HCT116 (cell line): Measurements from ENCODE around the gene TSPAN10. TPM values are rescaled to one million over a fixed set of nuclear protein-coding genes. Genes with fewer than 3 reads are reported as not detected.

Experiments used
- ATAC-seq: fragments of 200-7000 bp; cut with Tn5 transposase; 2 replicates; pipeline ENCODE4 v1.9.1; 2020; ENCODE audit warnings: mild to moderate bottlenecking, moderate library complexity
- BruUV-seq: library from RNA; stranded (reverse); fragments of 400-500 nt; replicated peaks from 2 replicates; lab custom pipeline; 2021; lab: Mats Ljungman, UMichigan
- CTCF ChIA-PET: fragments of 300-600 bp; sonication (Branson Sonifier 250); formaldehyde crosslinking; loops from one replicate; lab custom pipeline; 2021; ENCODE audit warnings: antibody characterized with exemption; lab: Charles Lee
- POLR2A ChIA-PET: fragments of 300-600, 350-600 bp; sonication (Branson Sonifier 250); formaldehyde crosslinking; loops from one replicate; lab custom pipeline; 2021; ENCODE audit warnings: antibody characterized with exemption; lab: Charles Lee
- RAD21 ChIA-PET, 2 experiments: fragments of 300-600 bp; sonication (Branson Sonifier 250); formaldehyde crosslinking; loops; one replicate each; lab custom pipeline; 2023; ENCODE audit warnings: low total read pairs in 2 of 2; ENCODE audit not compliant: uncharacterized antibody in 2 of 2, unreplicated experiment in 2 of 2, low non-redundant PET in 1 of 2; lab: Charles Lee
- DNase-seq: peaks from one replicate; pipeline ENCODE4 v3.0.0-alpha.2; 2010; ENCODE audit warnings: low read depth, low spot score
- H2AFZ ChIP-seq: fragments of 200-600 bp; shearing (Covaris generic), sonication (generic); 2 replicates; pipeline ENCODE4 v1.6.1; 2017; ENCODE audit warnings: low read depth, mixed run types, mixed read lengths, antibody characterized with exemption, low read length; ENCODE audit not compliant: poor library complexity, severe bottlenecking
- H3K27ac ChIP-seq: 2 replicates; pipeline ENCODE4 v1.5.1; 2012; ENCODE audit warnings: low read depth, low read length
- H3K27me3 ChIP-seq: fragments of 200-600 bp; sonication (generic); 2 replicates; pipeline ENCODE4 v1.6.1; 2016; ENCODE audit warnings: mixed run types, low read length, mixed read lengths; ENCODE audit not compliant: insufficient read depth
- H3K36me3 ChIP-seq, 2 experiments: fragments of 200-500 bp in 1 of 2; fragments of 200-600 bp in 1 of 2; sonication (Bioruptor generic) in 1 of 2; sonication (generic) in 1 of 2; 2 replicates each; pipeline versions ENCODE4 v1.5.1 to v1.6.1; 2014 to 2016; ENCODE audit warnings: low read length in 2 of 2, inconsistent platforms in 1 of 2, mixed read lengths in 1 of 2, mixed run types in 1 of 2; ENCODE audit not compliant: insufficient read depth in 2 of 2, control insufficient read depth in 1 of 2
- H3K4me1 ChIP-seq, 2 experiments: fragments of 200-600 bp in 1 of 2; sonication (generic) in 1 of 2; 2 replicates each; pipeline versions ENCODE4 v1.5.1 to v1.6.1; 2012 to 2017; ENCODE audit warnings: low read length in 2 of 2, inconsistent platforms in 1 of 2, mild to moderate bottlenecking in 1 of 2, mixed read lengths in 1 of 2, mixed run types in 1 of 2, moderate library complexity in 1 of 2; ENCODE audit not compliant: insufficient read depth in 2 of 2, control insufficient read depth in 1 of 2
- H3K4me2 ChIP-seq: fragments of 200-600 bp; sonication (generic); 2 replicates; pipeline ENCODE4 v1.6.1; 2017; ENCODE audit warnings: mixed run types, low read length, mixed read lengths
- H3K4me3 ChIP-seq, 2 experiments: fragments of 200-600 bp in 1 of 2; sonication (generic) in 1 of 2; replicated peaks in 1 of 2; 2 replicates each; pipeline ENCODE4 v1.5.1; 2011 to 2016; ENCODE audit warnings: low read length in 2 of 2, control low read depth in 1 of 2, low read depth in 1 of 2, mild to moderate bottlenecking in 1 of 2, mixed read lengths in 1 of 2, mixed run types in 1 of 2
- H3K79me2 ChIP-seq: fragments of 200-600 bp; sonication (generic); 2 replicates; pipeline ENCODE4 v1.6.1; 2017; ENCODE audit warnings: mild to moderate bottlenecking, mixed run types, low read length, moderate library complexity, mixed read lengths; ENCODE audit not compliant: insufficient read depth
- H3K9ac ChIP-seq: fragments of 200-600 bp; sonication (generic); 2 replicates; pipeline ENCODE4 v1.6.1; 2016; ENCODE audit warnings: low read length, mixed read lengths
- H3K9me2 ChIP-seq: fragments of 200-600 bp; sonication (generic), shearing (Covaris generic); 2 replicates; pipeline ENCODE4 v1.6.1; 2017; ENCODE audit warnings: mixed run types, mild to moderate bottlenecking, moderate library complexity; ENCODE audit not compliant: insufficient read depth
- H3K9me3 ChIP-seq, 2 experiments: fragments of 200-500 bp in 1 of 2; fragments of 200-600 bp in 1 of 2; sonication (Bioruptor generic) in 1 of 2; sonication (generic) in 1 of 2; 2 replicates each; pipeline ENCODE4 v1.6.1; 2014 to 2017; ENCODE audit warnings: low read length in 2 of 2, mixed read lengths in 2 of 2, inconsistent platforms in 1 of 2, low read depth in 1 of 2, mild to moderate bottlenecking in 1 of 2, mixed run types in 1 of 2, moderate library complexity in 1 of 2; ENCODE audit not compliant: control insufficient read depth in 1 of 2, insufficient read depth in 1 of 2
- H4K20me1 ChIP-seq: fragments of 200-600 bp; sonication (generic), shearing (Covaris generic); 2 replicates; pipeline ENCODE4 v1.6.1; 2017; ENCODE audit warnings: mixed run types, mild to moderate bottlenecking, moderate library complexity; ENCODE audit not compliant: insufficient read depth
- ATF3 ChIP-seq: IDR thresholded peaks from 2 replicates; pipeline ENCODE4 v1.6.1; 2012
- EGR1 ChIP-seq: IDR thresholded peaks from 2 replicates; pipeline ENCODE4 v1.6.1; 2012; ENCODE audit warnings: low read depth
- ELF1 ChIP-seq: IDR thresholded peaks from 2 replicates; pipeline ENCODE4 v1.6.1; 2012; ENCODE audit warnings: low read depth, borderline replicate concordance
- EZH2phosphoT487 ChIP-seq: fragments of 200-600 bp; IDR thresholded peaks from 2 replicates; pipeline ENCODE4 v1.6.1; 2018; ENCODE audit warnings: antibody characterized with exemption, borderline replicate concordance
- POLR2A ChIP-seq: IDR thresholded peaks from 2 replicates; pipeline ENCODE4 v1.7.0; 2011; ENCODE audit warnings: borderline replicate concordance; ENCODE audit not compliant: insufficient read depth, insufficient read length; ENCODE audit errors: extremely low read depth
- POLR2AphosphoS5 ChIP-seq: IDR thresholded peaks from 2 replicates; pipeline ENCODE4 v1.6.1; 2011; ENCODE audit warnings: mild to moderate bottlenecking, low read depth, low read length, moderate library complexity
- RAD21 ChIP-seq: IDR thresholded peaks from 2 replicates; pipeline ENCODE4 v1.6.1; 2012; ENCODE audit warnings: low read depth, mild to moderate bottlenecking
- REST ChIP-seq: IDR thresholded peaks from 2 replicates; pipeline ENCODE4 v1.6.1; 2012; ENCODE audit warnings: low read depth
- SIN3A ChIP-seq: IDR thresholded peaks from 2 replicates; pipeline ENCODE4 v1.6.1; 2012; ENCODE audit warnings: low read depth
- SRF ChIP-seq: IDR thresholded peaks from 2 replicates; pipeline ENCODE4 v1.6.1; 2012; ENCODE audit warnings: low read depth
- TCF7L2 ChIP-seq: IDR thresholded peaks from 2 replicates; pipeline ENCODE4 v1.7.0; 2011; ENCODE audit warnings: borderline replicate concordance, inconsistent platforms; ENCODE audit not compliant: insufficient read depth, insufficient read length; ENCODE audit errors: extremely low read depth
- YY1 ChIP-seq: IDR thresholded peaks from 2 replicates; pipeline ENCODE4 v1.6.1; 2011; ENCODE audit warnings: low read length, low read depth, moderate library complexity, mild to moderate bottlenecking; ENCODE audit not compliant: insufficient replicate concordance; ENCODE audit errors: extremely low read depth
- intact Hi-C: fragments of 100-400 bp; cut with micrococcal nuclease; formaldehyde crosslinking; loops from 2 replicates; pipeline ENCODE4 v1.10.0; 2022
- total RNA-seq: library from RNA; stranded (reverse); gene quantifications from one replicate; pipeline ENCODE4 v1.2.1, GENCODE V29; 2021; ENCODE audit not compliant: unreplicated experiment

TSPAN10 gene
- total RNA-seq, 1 experiment from 2014 or later: 2.3 TPM

GRCh38 chr17:81608082-81608481, 28.9 kb upstream of the TSPAN10 start:
- no peaks in the 10 kb centered on the region; the same call in 1 of the 2 replicates for H4K20me1 ChIP-seq
- H3K9ac ChIP-seq: no peak overlapping the region
- ChIA-PET CTCF (no interaction called here), POLR2A (no interaction called here), RAD21 (no interaction called here)
- intact Hi-C loops: no loop called here
- no peak overlapping the region for H3K4me3 ChIP-seq
- TF ChIP-seq EGR1: no peak
- no peak for TF ChIP-seq EZH2phosphoT487
- no peak for TF ChIP-seq SRF
- no peak for TF ChIP-seq RAD21
- TF ChIP-seq SIN3A: no peak
- TF ChIP-seq YY1: no peak
- TF ChIP-seq ELF1: no peak
- no peak for TF ChIP-seq TCF7L2
- no peak for TF ChIP-seq POLR2AphosphoS5
- no peak for TF ChIP-seq REST
- no peak for TF ChIP-seq POLR2A
- no peak for TF ChIP-seq ATF3
- H3K4me1 ChIP-seq: no peaks in the 10 kb centered on the region
- no peaks in the 10 kb centered on the region for H3K9me2 ChIP-seq
- ATAC-seq: no peak
- H3K27me3 ChIP-seq: no peaks in the 10 kb centered on the region
- peaks cover 77% of the 10 kb centered on the region for H3K79me2 ChIP-seq
- no peak overlapping the region for H3K27ac ChIP-seq
- H3K4me2 ChIP-seq: no peak overlapping the region
- H3K9me3 ChIP-seq: no peaks in the 10 kb centered on the region
- BruUV-seq: no TSS peak
- H3K36me3 ChIP-seq: peaks cover 51 to 63% of the 10 kb centered on the region in 2 experiments
- no peak for DNase-seq
- H2AFZ ChIP-seq: no peak overlapping the region
